ENCODE data around the gene KLF6. TPM values are rescaled to one million over a fixed set of nuclear protein-coding genes. Genes with fewer than 3 reads are reported as not detected.
A peak's percentile ranks its signal among the peaks of the same experiment; 100 is the strongest.

KLF6 gene
- total RNA-seq, 1 experiment from 2014 or later = 27.7 TPM

GRCh38 chr10:3778692-3779157, 6.3 kb downstream of the KLF6 start:
- H3K9me3 ChIP-seq (ENCODE audit: insufficient read depth, low read depth) = no peaks in the 10 kb centered on the region
- intact Hi-C loops (cut with micrococcal nuclease; ENCODE audit: unreplicated experiment) = loop anchor here (10.0 kb wide), 1 partner anchor 854 kb away; no protein-coding TSS in a partner anchor
- peak overlapping the region; percentile 48 for H3K27ac ChIP-seq
- peaks cover 69% of the 10 kb centered on the region for H3K4me1 ChIP-seq (replicated peaks; ENCODE audit: insufficient read depth)
- no peaks in the 10 kb centered on the region for H3K27me3 ChIP-seq (ENCODE audit: insufficient read depth, low read depth)
- H3F3A ChIP-seq (ENCODE audit: insufficient read depth, low read depth) = peaks cover 62% of the 10 kb centered on the region
- H3K4me2 ChIP-seq = peak overlapping the region; percentile 83; the same call in 1 of the 2 replicates
- H4K20me1 ChIP-seq (ENCODE audit: insufficient read depth) = no peaks in the 10 kb centered on the region
- ChIA-PET CTCF (no interaction called here), POLR2A (ENCODE audit: unreplicated experiment) (interaction anchor here (0.7 kb wide), 1 partner anchor 13 kb away, joined by 3 read pairs; no protein-coding TSS in a partner anchor)
- DNase-seq = no peak
- TF ChIP-seq EZH2 (IDR thresholded peaks at IDR 0.05; ENCODE audit: low read depth) (no peak), CTCF (conservative IDR thresholded peaks at IDR 0.05) (no peak)
- H2AFZ ChIP-seq = no peak overlapping the region
- H3K36me3 ChIP-seq (ENCODE audit: low read depth) = peaks cover 45% of the 10 kb centered on the region
- H3K9me2 ChIP-seq (ENCODE audit: insufficient read depth) = no peaks in the 10 kb centered on the region
- H3K79me2 ChIP-seq (ENCODE audit: low read depth) = peaks cover 70% of the 10 kb centered on the region
- no TSS peak for BruUV-seq (replicated peaks)
- no peak overlapping the region for H3K4me3 ChIP-seq

- intact Hi-C loops (cut with micrococcal nuclease; ENCODE audit: unreplicated experiment) = loop anchor here (1.0 to 10.0 kb wide), 3 partner anchors 16 to 853 kb away; no protein-coding TSS in a partner anchor
- ChIA-PET POLR2A (ENCODE audit: unreplicated experiment) (interaction anchor here (0.7 kb wide), 1 partner anchor 13 kb away, joined by 3 read pairs; no protein-coding TSS in a partner anchor), CTCF (no interaction called here)
- no peaks in the 10 kb centered on the region for H4K20me1 ChIP-seq (ENCODE audit: insufficient read depth)
- TF ChIP-seq EZH2 (IDR thresholded peaks at IDR 0.05; ENCODE audit: low read depth) = no peak
- no peak for TF ChIP-seq CTCF (conservative IDR thresholded peaks at IDR 0.05)
- no peaks in the 10 kb centered on the region for H3K27me3 ChIP-seq (ENCODE audit: insufficient read depth, low read depth)
- peak overlapping the region; percentile 48 for H3K27ac ChIP-seq
- H3K4me2 ChIP-seq = no peak overlapping the region; the same call in 1 of the 2 replicates
- no peak for DNase-seq
- H3K4me1 ChIP-seq (replicated peaks; ENCODE audit: insufficient read depth) = peaks cover 69% of the 10 kb centered on the region
- peaks cover 45% of the 10 kb centered on the region for H3K36me3 ChIP-seq (ENCODE audit: low read depth)
- H3K79me2 ChIP-seq (ENCODE audit: low read depth) = peaks cover 64% of the 10 kb centered on the region
- H3K9me3 ChIP-seq (ENCODE audit: insufficient read depth, low read depth) = no peaks in the 10 kb centered on the region
- H3F3A ChIP-seq (ENCODE audit: insufficient read depth, low read depth) = peaks cover 57% of the 10 kb centered on the region
- BruUV-seq (replicated peaks) = no TSS peak
- H3K9me2 ChIP-seq (ENCODE audit: insufficient read depth) = no peaks in the 10 kb centered on the region
- H3K4me3 ChIP-seq = no peak overlapping the region
- H2AFZ ChIP-seq = no peak overlapping the region
These were observed 6.9 kb downstream of the KLF6 start for GRCh38 chr10:3777981-3778691.

GRCh38 chr10:3776796-3777571, 8.0 kb downstream of the KLF6 start:
- no peak overlapping the region; the same call in 1 of the 2 replicates for H3K4me3 ChIP-seq
- TF ChIP-seq EZH2 (IDR thresholded peaks at IDR 0.05; ENCODE audit: low read depth) (no peak), CTCF (conservative IDR thresholded peaks at IDR 0.05) (no peak)
- H3K36me3 ChIP-seq (ENCODE audit: low read depth) = peaks cover 45% of the 10 kb centered on the region
- peak overlapping the region; percentile 69 for H3K4me2 ChIP-seq
- peak; percentile 74 to 96 for DNase-seq
- peaks cover 67% of the 10 kb centered on the region for H3K4me1 ChIP-seq (replicated peaks; ENCODE audit: insufficient read depth)
- POLR2A ChIA-PET (ENCODE audit: unreplicated experiment) = interaction anchor here (0.5 to 1.0 kb wide), 4 partner anchors 8 to 567 kb away, joined by 4 to 13 read pairs (median 6); partner anchors contain the start of gene KLF6
- H3K79me2 ChIP-seq (ENCODE audit: low read depth) = peaks cover 52% of the 10 kb centered on the region
- CTCF ChIA-PET = interaction anchor here (0.6 to 1.0 kb wide), 2 partner anchors 19 to 605 kb away, joined by 3 to 5 read pairs; no protein-coding TSS in a partner anchor
- H4K20me1 ChIP-seq (ENCODE audit: insufficient read depth) = no peaks in the 10 kb centered on the region
- H3K27me3 ChIP-seq (ENCODE audit: insufficient read depth, low read depth) = no peaks in the 10 kb centered on the region
- no peaks in the 10 kb centered on the region for H3K9me3 ChIP-seq (ENCODE audit: insufficient read depth, low read depth)
- H2AFZ ChIP-seq = no peak overlapping the region
- H3K27ac ChIP-seq = peak overlapping the region; percentile 87
- BruUV-seq (replicated peaks) = no TSS peak
- H3F3A ChIP-seq (ENCODE audit: insufficient read depth, low read depth) = peaks cover 49% of the 10 kb centered on the region
- H3K9me2 ChIP-seq (ENCODE audit: insufficient read depth) = no peaks in the 10 kb centered on the region
- intact Hi-C loops (cut with micrococcal nuclease; ENCODE audit: unreplicated experiment) = loop anchor here (1.0 to 10.0 kb wide), 3 partner anchors 15 to 852 kb away; no protein-coding TSS in a partner anchor
